GM15510 (cell line): Measurements from ENCODE around the gene MBD6.

Experiments
- POLR2A ChIP-seq: IDR thresholded peaks from 3 replicates; pipeline ENCODE4 v1.6.1; 2011; ENCODE audit warnings: borderline replicate concordance; ENCODE audit not compliant: insufficient read length; ENCODE audit errors: extremely low read depth

MBD6 gene

GRCh38 chr12:57523706-57524614 lies 1.3 kb downstream of the MBD6 start:
- TF ChIP-seq POLR2A, result no peak

- TF ChIP-seq POLR2A, result no peak
These were observed 2.4 kb downstream of the MBD6 start for GRCh38 chr12:57524814-57525614.

GRCh38 chr12:57525615-57526383 lies 3.2 kb downstream of the MBD6 start:
- TF ChIP-seq POLR2A, result no peak

GRCh38 chr12:57526477-57527126 lies 4.0 kb downstream of the MBD6 start:
- no peak for TF ChIP-seq POLR2A

GRCh38 chr12:57527184-57527583 lies 4.6 kb downstream of the MBD6 start:
- no peak for TF ChIP-seq POLR2A

GRCh38 chr12:57528176-57528575 lies 5.6 kb downstream of the MBD6 start:
- TF ChIP-seq POLR2A, result no peak

GRCh38 chr12:57528831-57529555 lies 6.4 kb downstream of the MBD6 start:
- no peak for TF ChIP-seq POLR2A

- no peak for TF ChIP-seq POLR2A
These were observed 7.2 kb downstream of the MBD6 start for GRCh38 chr12:57529831-57530230.

GRCh38 chr12:57530396-57531142 lies 7.9 kb downstream of the MBD6 start:
- TF ChIP-seq POLR2A, result no peak

GRCh38 chr12:57531836-57532235 lies 9.2 kb downstream of the MBD6 start:
- TF ChIP-seq POLR2A, result no peak

GRCh38 chr12:57533108-57533507 lies 10.5 kb downstream of the MBD6 start:
- TF ChIP-seq POLR2A, result no peak

- no peak for TF ChIP-seq POLR2A
These were observed 11.6 kb downstream of the MBD6 start for GRCh38 chr12:57534250-57534649.

- TF ChIP-seq POLR2A, result no peak
These were observed 12.4 kb downstream of the MBD6 start for GRCh38 chr12:57534991-57535543.

- no peak for TF ChIP-seq POLR2A
These were observed 13.4 kb downstream of the MBD6 start for GRCh38 chr12:57535764-57536596.
